Heart right ventricle (tissue), 16 donors: Measurements from ENCODE around the gene DRG2. TPM values are rescaled to one million over a fixed set of nuclear protein-coding genes. Genes with fewer than 3 reads are reported as not detected.

Experiments used
- ATAC-seq, 8 donors: fragments of 200-7000 bp; cut with Tn5 transposase; one replicate each; pipeline ENCODE4 v1.9.1; 2020; ENCODE audit warnings: mild to moderate bottlenecking in 8 of 8, moderate library complexity in 8 of 8, moderate number of reproducible peaks in 1 of 8
- DNase-seq, 2 donors: peaks; one replicate each; pipeline ENCODE4 v3.0.0-alpha.2; 2020
- H3K27ac ChIP-seq, 10 donors: fragments of 200-600 bp; sonication (generic) in 2 of 10; one replicate each; pipeline versions ENCODE4 v1.5.0 to v1.8.0; 2020 to 2022; ENCODE audit warnings: mild to moderate bottlenecking in 3 of 10
- H3K27me3 ChIP-seq, 7 donors: fragments of 200-600 bp; one replicate each; pipeline ENCODE4 v1.8.0; 2021 to 2022; ENCODE audit warnings: mild to moderate bottlenecking in 2 of 7
- H3K36me3 ChIP-seq, 9 donors: fragments of 200-600 bp; sonication (generic) in 1 of 9; one replicate each; pipeline versions ENCODE4 v1.5.0 to v1.8.0; 2020 to 2022; ENCODE audit warnings: mild to moderate bottlenecking in 2 of 9
- H3K4me1 ChIP-seq, 9 donors: fragments of 200-600 bp; sonication (generic) in 1 of 9; one replicate each; pipeline versions ENCODE4 v1.5.0 to v1.8.0; 2020 to 2022; ENCODE audit warnings: mild to moderate bottlenecking in 4 of 9
- H3K4me3 ChIP-seq, 10 donors: fragments of 200-600 bp; sonication (generic) in 2 of 10; one replicate each; pipeline versions ENCODE4 v1.5.0 to v1.8.0; 2020 to 2022; ENCODE audit warnings: mild to moderate bottlenecking in 7 of 10, moderate library complexity in 2 of 10
- H3K9me3 ChIP-seq, 11 donors: fragments of 200-600 bp in 10 of 11; sonication (generic) in 2 of 11; one replicate each; pipeline versions ENCODE4 v1.5.0 to v1.8.0; 2013 to 2022; ENCODE audit warnings: mild to moderate bottlenecking in 2 of 11, control low read depth in 1 of 11, moderate library complexity in 1 of 11
- CTCF ChIP-seq, 9 donors: fragments of 200-600 bp; sonication (generic) in 2 of 9; IDR thresholded peaks; one replicate each; pipeline versions ENCODE4 v1.5.0 to v1.8.0; 2021 to 2022; ENCODE audit warnings: antibody characterized with exemption in 9 of 9, mild to moderate bottlenecking in 5 of 9, moderate library complexity in 1 of 9
- WGBS, 2 donors: extraction: QIAGEN DNeasy Blood & Tissue Kit; methylation state at CpG; one replicate each; pipeline ENCODE4 v1.1.7; 2013; ENCODE audit warnings: inconsistent platforms in 1 of 2; 5-methylcytosine and 5-hydroxymethylcytosine counted together
- intact Hi-C, 10 donors: fragments of 100-400 bp; cut with DNase I; formaldehyde crosslinking; loops; one replicate each; pipeline versions ENCODE4 v1.11.1 to v1.14.2; 2022
- polyA plus RNA-seq, 2 donors: library from polyadenylated mRNA; stranded (reverse); fragments of 200-250 nt; gene quantifications; one replicate each; pipeline ENCODE4 v1.2.3, GENCODE V29; 2013
- total RNA-seq, 10 donors: library from RNA; stranded (reverse); fragmentation: NEBNext Ultra II Directional in 3 of 10; extraction: Animal tissue kit (Norgen Biotek cat#: 25700) in 3 of 10; gene quantifications; one replicate each; pipeline versions ENCODE4 v1.2.1 to v1.2.4, GENCODE V29; 2021 to 2023
- donor health status: Arrhythmogenic right ventricular cardiomyopathy.
- donor health status: ischemic (EF 13 %, LVEDD 7.1; RV severe dilation, severe dysfunction).
- donor health status: healthy with polysubstance abuse.
- donor health status: DM: no; HTN: yes; CAD: no.
- donor health status: DM: no; HTN: no; CAD: no.
- donor health status: ischemic (EF 25% LVEDD 6.9; RV normal size, moderate dysfunction).
- donor health status: ischemic (EF 25% LVEDD 5.7; RV mildly dilated, moderate dysfunction).
- donor health status: healthy.
- donor health status: DM: yes; HTN: yes; CAD: no.
- donor health status: Ischemic cardiomyopathy.
- donor health status: ischemic (EF 35%, LVEDD 5.7; RV mildly dilated, moderate dysfunction).
- donor health status: nonischemic (EF 11% LVEDD 7.7; RV severe dilation, severe dysfunction).
- donor health status: DM: yes; HTN: yes; CAD: no.
- donor health status: PGD.
- donor health status: ischemic (EF 29% LVEDD 5.4; RV normal size, mild dysfunction).
- donor health status: nonischemic (EF 23%, LVEDD 6.1; RV moderate dilation, normal function).

DRG2 gene
- total and polyA plus RNA-seq, 12 donors = 18.1 to 44.3 (median 21.2) TPM

GRCh38 chr17:18089613-18090012, 1.9 kb downstream of the DRG2 start:
- intact Hi-C loops = no loop called here
- Histone ChIP-seq H3K9me3 (no peaks in the 10 kb centered on the region), H3K4me3 (no peak overlapping the region), H3K36me3 (peaks cover 0 to 36% (median 3%) of the 10 kb centered on the region in 9 donors), H3K27me3 (no peaks in the 10 kb centered on the region), H3K4me1 (peaks cover 0 to 27% (median 12%) of the 10 kb centered on the region in 9 donors), H3K27ac (no peak overlapping the region)
- DNase-seq (no peak), ATAC-seq (no peak)
- no peak for TF ChIP-seq CTCF (IDR thresholded peaks at IDR 0.05)
- WGBS, 2 donors = 100% methylated on average over 2 of the region's 2 CpGs

GRCh38 chr17:18093616-18094408, 6.1 kb downstream of the DRG2 start:
- TF ChIP-seq CTCF (IDR thresholded peaks at IDR 0.05) = peak in 6 of 9 donors; percentile 25 to 47 (median 44)
- intact Hi-C loops = no loop called here
- 73 to 74% methylated on average over 15 of the region's 15 CpGs for WGBS, 2 donors
- ATAC-seq (peak; percentile 32 to 73 (median 61)), DNase-seq (peak; percentile 44 to 50)
- no peak overlapping the region for H3K4me3 ChIP-seq
- H3K27me3 ChIP-seq = no peaks in the 10 kb centered on the region
- peaks cover 0 to 12% (median 4%) of the 10 kb centered on the region in 9 donors for H3K4me1 ChIP-seq
- H3K27ac ChIP-seq = no peak overlapping the region
- H3K36me3 ChIP-seq = peaks cover 0 to 78% (median 18%) of the 10 kb centered on the region in 9 donors
- no peaks in the 10 kb centered on the region for H3K9me3 ChIP-seq

- TF ChIP-seq CTCF (IDR thresholded peaks at IDR 0.05) = no peak
Observed at GRCh38 chr17:18094409-18094807, 6.7 kb downstream of the DRG2 start.

GRCh38 chr17:18099516-18099915, 11.8 kb downstream of the DRG2 start:
- intact Hi-C loops = no loop called here
- no peak for DNase-seq
- 93 to 95% methylated on average over 14 of the region's 14 CpGs for WGBS, 2 donors

More at GRCh38 chr17:18094409-18094807, 6.7 kb downstream of the DRG2 start:
- intact Hi-C loops = no loop called here
- Histone ChIP-seq H3K36me3 (peaks cover 0 to 84% (median 18%) of the 10 kb centered on the region in 9 donors), H3K9me3 (no peaks in the 10 kb centered on the region), H3K4me1 (peaks cover 0 to 9% (median 0%) of the 10 kb centered on the region in 9 donors), H3K27ac (no peak overlapping the region), H3K27me3 (no peaks in the 10 kb centered on the region), H3K4me3 (no peak overlapping the region)
- no peak for DNase-seq
- ATAC-seq = no peak
- WGBS, 2 donors = 92 to 98% methylated on average over 10 of the region's 10 CpGs

More at GRCh38 chr17:18099516-18099915, 11.8 kb downstream of the DRG2 start:
- no peaks in the 10 kb centered on the region for H3K27me3 ChIP-seq
- no peaks in the 10 kb centered on the region for H3K4me1 ChIP-seq
- ATAC-seq = no peak
- TF ChIP-seq CTCF (IDR thresholded peaks at IDR 0.05) = no peak
- H3K9me3 ChIP-seq = no peaks in the 10 kb centered on the region
- peaks cover 0 to 96% (median 18%) of the 10 kb centered on the region in 9 donors for H3K36me3 ChIP-seq
- no peak overlapping the region for H3K27ac ChIP-seq
- H3K4me3 ChIP-seq = no peak overlapping the region
